K562 (cell line): ENCODE results near the gene LBHD1. TPM values are rescaled to one million over a fixed set of nuclear protein-coding genes. Genes with fewer than 3 reads are reported as not detected.

ENCODE experiments used
- ATAC-seq: fragments of 200-7000 bp; cut with Tn5 transposase; 3 replicates; pipeline ENCODE4 v1.9.1; 2020; ENCODE audit warnings: moderate library complexity
- BruUV-seq: library from RNA; stranded (reverse); fragments of 400-500 nt; replicated peaks from 2 replicates; lab custom pipeline; 2021; lab: Mats Ljungman, UMichigan
- CTCF ChIA-PET: fragments of 300-600 bp; formaldehyde crosslinking; extraction: SDS; loops from one replicate; lab custom pipeline; 2021; ENCODE audit warnings: low intra/inter-chr PET ratio; lab: Yijun Ruan, JAX
- POLR2A ChIA-PET: fragments of 300-600, 350-650 bp; sonication (Branson Sonifier 250); formaldehyde crosslinking; extraction: SDS; loops from one replicate; lab custom pipeline; 2021; ENCODE audit warnings: antibody characterized with exemption, inconsistent platforms; lab: Yijun Ruan, JAX
- DNase-seq, 4 experiments: peaks; one replicate each; pipeline versions ENCODE4 v3.0.0 to v3.0.0-alpha.2; 2011 to 2018; ENCODE audit warnings: low spot score in 3 of 4, mixed read lengths in 3 of 4; ENCODE audit errors: extremely low read depth in 1 of 4
- FAIRE-seq: peaks from 2 replicates; lab custom pipeline; 2011; peaks lifted over from hg19 to GRCh38; lab: Jason Lieb, UNC
- H2AFZ ChIP-seq: 2 replicates; pipeline ENCODE4 v1.6.0; 2011; ENCODE audit warnings: low read depth, low read length, control low read depth, inconsistent platforms
- H3K27ac ChIP-seq: fragments of 200-600 bp; 3 replicates; pipeline ENCODE4 v1.8.0; 2011; ENCODE audit warnings: low read depth, mild to moderate bottlenecking, control low read depth, inconsistent platforms, low read length, moderate library complexity, mixed read lengths; ENCODE audit errors: extremely low read depth
- H3K27me3 ChIP-seq, 2 experiments: fragments of 300-600 bp in 1 of 2; 2 replicates in 1 of 2; 3 replicates in 1 of 2; pipeline versions ENCODE4 v1.6.0 to v1.8.0; 2011; ENCODE audit warnings: inconsistent platforms in 2 of 2, low read length in 2 of 2, mild to moderate bottlenecking in 1 of 2, mixed read lengths in 1 of 2, moderate library complexity in 1 of 2; ENCODE audit not compliant: control insufficient read depth in 2 of 2, insufficient read depth in 2 of 2
- H3K36me3 ChIP-seq: fragments of 300-600 bp; 3 replicates; pipeline ENCODE4 v1.8.0; 2011; ENCODE audit warnings: mild to moderate bottlenecking, low read length, inconsistent platforms; ENCODE audit not compliant: control insufficient read depth, insufficient read depth
- H3K4me1 ChIP-seq, 2 experiments: fragments of 200-600 bp in 1 of 2; replicated peaks in 1 of 2; 2 replicates in 1 of 2; 3 replicates in 1 of 2; pipeline versions ENCODE4 v1.5.1 to v1.8.0; 2011; ENCODE audit warnings: inconsistent platforms in 2 of 2, low read length in 2 of 2, mild to moderate bottlenecking in 1 of 2, mixed read lengths in 1 of 2, moderate library complexity in 1 of 2; ENCODE audit not compliant: control insufficient read depth in 2 of 2, insufficient read depth in 2 of 2
- H3K4me2 ChIP-seq: 2 replicates; pipeline ENCODE4 v1.6.1; 2011; ENCODE audit warnings: low read length, control low read depth, inconsistent platforms, mixed read lengths; ENCODE audit not compliant: insufficient read depth
- H3K4me3 ChIP-seq: fragments of 200-600 bp; sonication (generic), shearing (Covaris generic); 2 replicates; pipeline ENCODE4 v1.5.1; 2016; ENCODE audit warnings: control low read depth, inconsistent platforms
- H3K79me2 ChIP-seq: fragments of 200-600 bp; 3 replicates; pipeline ENCODE4 v1.8.0; 2011; ENCODE audit warnings: low read length, inconsistent platforms; ENCODE audit not compliant: control insufficient read depth, insufficient read depth
- H3K9ac ChIP-seq, 2 experiments: 2 replicates each; pipeline versions ENCODE4 v1.6.0 to v1.6.1; 2011; ENCODE audit warnings: low read depth in 2 of 2, low read length in 2 of 2, control low read depth in 1 of 2, inconsistent platforms in 1 of 2, mild to moderate bottlenecking in 1 of 2, mixed read lengths in 1 of 2; ENCODE audit not compliant: insufficient read depth in 1 of 2
- H3K9me1 ChIP-seq: one replicate; pipeline ENCODE4 v1.6.0; 2011; ENCODE audit warnings: inconsistent platforms, mild to moderate bottlenecking, low read length, moderate library complexity; ENCODE audit not compliant: control insufficient read depth, insufficient read depth
- H3K9me3 ChIP-seq: replicated peaks from 2 replicates; pipeline ENCODE4 v1.5.1; 2011; ENCODE audit warnings: low read depth, low read length, inconsistent platforms; ENCODE audit not compliant: control insufficient read depth, insufficient read depth
- H4K20me1 ChIP-seq: replicated peaks from 2 replicates; pipeline ENCODE4 v1.6.1; 2011; ENCODE audit warnings: low read length, inconsistent platforms, mixed read lengths; ENCODE audit not compliant: control insufficient read depth, insufficient read depth
- CBFB ChIP-seq: sonication (generic); formaldehyde crosslinking; IDR thresholded peaks from 2 replicates; pipeline ENCODE4 v1.4.0; 2020; ENCODE audit warnings: mild to moderate bottlenecking, missing genetic modification reagents
- ERF ChIP-seq: fragments of 450-650 bp; formaldehyde crosslinking; IDR thresholded peaks from 2 replicates; pipeline ENCODE4 v1.4.0; 2020; ENCODE audit warnings: mild to moderate bottlenecking, mixed read lengths
- FOXK1 ChIP-seq: sonication (generic); formaldehyde crosslinking; IDR thresholded peaks from 2 replicates; pipeline ENCODE4 v1.8.0; 2022; ENCODE audit warnings: missing genetic modification reagents, mild to moderate bottlenecking, borderline replicate concordance
- GABPB1 ChIP-seq: sonication (generic); formaldehyde crosslinking; IDR thresholded peaks from 2 replicates; pipeline ENCODE4 v1.8.0; 2022; ENCODE audit warnings: mild to moderate bottlenecking, missing genetic modification reagents
- HNRNPUL1 ChIP-seq: fragments of 200-400 bp; formaldehyde crosslinking; IDR thresholded peaks from 2 replicates; pipeline ENCODE4 v1.6.1; 2017; ENCODE audit warnings: low read length
- SP1 ChIP-seq: sonication (generic); formaldehyde crosslinking; IDR thresholded peaks from 2 replicates; pipeline ENCODE4 v1.8.1; 2022; ENCODE audit warnings: mild to moderate bottlenecking, missing genetic modification reagents
- ZC3H8 ChIP-seq: fragments of 450-650 bp; IDR thresholded peaks from 2 replicates; pipeline ENCODE4 v1.6.1; 2017
- WGBS: fragments of 100-300 bp; shearing (Covaris generic); methylation state at CpG from one replicate; pipeline ENCODE4 v1.1.6; 2016; ENCODE audit warnings: low coverage, mixed read lengths; ENCODE audit not compliant: insufficient coverage; ENCODE audit errors: missing lambda C conversion rate; 5-methylcytosine and 5-hydroxymethylcytosine counted together
- in situ Hi-C: fragments of 300-500 bp; cut with MboI; formaldehyde crosslinking; loops from 4 replicates; pipeline ENCODE4 v1.15.0; 2018; ENCODE audit warnings: inconsistent platforms, mixed read lengths
- intact Hi-C: fragments of 100-400 bp; cut with micrococcal nuclease; formaldehyde crosslinking; loops from 2 replicates; pipeline ENCODE4 v1.14.2; 2022
- polyA plus RNA-seq, 8 experiments: library from polyadenylated mRNA; depleted of rRNA in 4 of 8; stranded (reverse) in 5 of 8; unstranded in 3 of 8; fragments of >200 nt; fragmentation: Nextera tagmentation in 2 of 8; fragmentation: Illumina TruSeq in 1 of 8; extraction: Ambion mirVana in 2 of 8; extraction: Trizol in 1 of 8; gene quantifications; 2 replicates each; pipeline versions ENCODE4 v1.2.1 to v1.2.3, GENCODE V29; 2011 to 2014; ENCODE audit warnings: inconsistent platforms in 1 of 8, missing spikeins in 1 of 8
- total RNA-seq, 7 experiments: library from RNA; depleted of rRNA in 6 of 7; stranded (reverse); fragments of >200 nt in 6 of 7; fragmentation: Illumina TruSeq in 2 of 7; extraction: Trizol in 2 of 7; gene quantifications; 2 replicates each; pipeline versions ENCODE4 v1.2.1 to v1.2.3, GENCODE V29; 2011 to 2021; ENCODE audit warnings: low replicate concordance in 1 of 7

Gene LBHD1
- total and polyA plus RNA-seq, 9 of the 15 experiments (the other 6 are each of a cell fraction or from before 2014, with no cell fraction given): 2.6 to 28.0 (median 12.5) TPM

DNA sequence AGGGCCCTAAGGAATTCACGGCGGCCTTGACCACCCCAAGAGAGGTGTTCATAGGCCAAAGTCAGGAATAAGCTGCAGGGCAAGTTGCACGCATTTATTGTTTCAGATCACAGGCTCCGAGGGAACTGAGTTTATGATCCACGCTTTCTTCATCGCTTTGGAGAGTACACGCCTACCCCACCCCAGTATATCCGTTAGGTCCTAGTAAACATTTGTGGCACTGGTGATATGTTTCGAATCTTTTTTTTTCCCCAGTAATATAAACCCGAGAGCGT, 26.5 kb downstream of the LBHD1 start:
- TF ChIP-seq FOXK1 (CRISPR knock-in tag) (0 out of 2 replicates have a peak, but pooled peaks have one; percentile 44), SP1 (CRISPR knock-in tag) (no peak), ZC3H8 (no peak), ERF (CRISPR knock-in tag) (no peak), HNRNPUL1 (0 out of 2 replicates have a peak, but pooled peaks have one; percentile 67), GABPB1 (CRISPR knock-in tag) (0 out of 2 replicates have a peak, but pooled peaks have one; percentile 11), CBFB (no peak)
- peaks cover 20% of the 10 kb centered on the region for H4K20me1 ChIP-seq
- peak overlapping the region; percentile 62 for H2AFZ ChIP-seq
- H3K79me2 ChIP-seq: peaks cover 67% of the 10 kb centered on the region
- H3K4me1 ChIP-seq: peaks cover 12 to 32% of the 10 kb centered on the region in 2 experiments
- ATAC-seq (peak; percentile 1), DNase-seq (no peak), FAIRE-seq (peak; percentile 23)
- H3K27me3 ChIP-seq: no peaks in the 10 kb centered on the region
- H3K27ac ChIP-seq: peak overlapping the region; percentile 96
- peaks cover 67% of the 10 kb centered on the region for H3K36me3 ChIP-seq
- intact Hi-C loops: no loop called here
- WGBS: 1% methylated on average over 11 of the region's 11 CpGs
- ChIA-PET POLR2A (interaction anchor here (0.5 to 4.5 kb wide), 11 partner anchors 9 to 166 kb away, joined by 3 to 83 read pairs (median 6); partner anchors contain the start of genes B3GAT3, BSCL2, C11orf98 and CSKMT), CTCF (interaction anchor here (1.1 kb wide), 1 partner anchor 33 kb away, joined by 3 read pairs; the partner anchor contains the start of gene ROM1)
- peak overlapping the region; percentile 99 for H3K4me2 ChIP-seq
- H3K9me1 ChIP-seq: no peaks in the 10 kb centered on the region
- no peaks in the 10 kb centered on the region for H3K9me3 ChIP-seq
- in situ Hi-C loops: no loop called here
- no TSS peak for BruUV-seq
- H3K4me3 ChIP-seq: peak overlapping the region; percentile 97
- H3K9ac ChIP-seq: peak overlapping the region; percentile 97 to 99
